ENCODE measurements around the gene RHOV.
A peak's percentile ranks its signal among the peaks of the same experiment; 100 is the strongest.

The RHOV gene
- 0.75 reads per million for total RNA-seq

GRCh38 chr15:40873694-40874561 is at the start of gene RHOV:
Gene RHOV (minus strand): TSS chr15:40874234. CDS start chr15:40874139, 95 bp downstream.
- DNase-seq, result peak; percentile 44

GRCh38 chr15:40923551-40923950 is 49.5 kb upstream of the RHOV start:
- no peak for DNase-seq

GRCh38 chr15:40922608-40923005 is 48.6 kb upstream of the RHOV start:
- no peak for DNase-seq

GRCh38 chr15:40921949-40922607 is 48.0 kb upstream of the RHOV start:
- DNase-seq, result no peak

GRCh38 chr15:40918799-40919392 is 44.9 kb upstream of the RHOV start:
- no peak for DNase-seq

- DNase-seq, result no peak
These were observed 44.2 kb upstream of the RHOV start for GRCh38 chr15:40918146-40918798.

- no peak for DNase-seq
These were observed 43.6 kb upstream of the RHOV start for GRCh38 chr15:40917585-40917984.

- no peak for DNase-seq
These were observed 41.6 kb upstream of the RHOV start for GRCh38 chr15:40915679-40916078.

GRCh38 chr15:40915116-40915661 is 41.2 kb upstream of the RHOV start:
- no peak for DNase-seq

GRCh38 chr15:40914486-40914885 is 40.5 kb upstream of the RHOV start:
- no peak for DNase-seq

- DNase-seq, result no peak
These were observed 40.0 kb upstream of the RHOV start for GRCh38 chr15:40914013-40914412.

GRCh38 chr15:40912478-40912877 is 38.4 kb upstream of the RHOV start:
- no peak for DNase-seq

GRCh38 chr15:40911693-40912092 is 37.7 kb upstream of the RHOV start:
- DNase-seq, result no peak

- DNase-seq, result no peak
These were observed 37.1 kb upstream of the RHOV start for GRCh38 chr15:40911141-40911540.

GRCh38 chr15:40909662-40910630 is 35.9 kb upstream of the RHOV start:
- no peak for DNase-seq

- no peak for DNase-seq
These were observed 34.1 kb upstream of the RHOV start for GRCh38 chr15:40908095-40908494.

GRCh38 chr15:40906991-40907802 is 33.2 kb upstream of the RHOV start:
- DNase-seq, result peak; percentile 49

GRCh38 chr15:40906091-40906990 is 32.3 kb upstream of the RHOV start:
- peak; percentile 63 for DNase-seq

GRCh38 chr15:40904552-40905201 is 30.6 kb upstream of the RHOV start:
- no peak for DNase-seq
